Transverse colon (tissue), 4 donors: ENCODE measurements around the gene CHST4. TPM values are rescaled to one million over a fixed set of nuclear protein-coding genes. Genes with fewer than 3 reads are reported as not detected.
A peak's percentile ranks its signal among the peaks of the same experiment; 100 is the strongest.

ENCODE experiments used
- DNase-seq: peaks from one replicate; pipeline ENCODE4 v3.0.0-alpha.2; 2019
- H3K27ac ChIP-seq, 4 donors: fragments of 200-600 bp; sonication (generic); 2 replicates each; pipeline ENCODE4 v1.5.1; 2016 to 2018; ENCODE audit warnings: inconsistent platforms in 4 of 4
- H3K27me3 ChIP-seq: fragments of 200-600 bp; sonication (generic); 2 replicates; pipeline ENCODE4 v1.5.1; 2017; ENCODE audit warnings: inconsistent platforms
- H3K36me3 ChIP-seq, 4 donors: fragments of 200-600 bp; sonication (generic); 2 replicates each; pipeline ENCODE4 v1.5.1; 2017 to 2019; ENCODE audit warnings: inconsistent platforms in 4 of 4
- H3K4me1 ChIP-seq, 4 donors: fragments of 200-600 bp; sonication (generic); 2 replicates each; pipeline ENCODE4 v1.5.1; 2017 to 2020; ENCODE audit warnings: inconsistent platforms in 4 of 4
- H3K4me3 ChIP-seq, 4 donors: fragments of 200-600 bp; sonication (generic); 1 replicate in 1 of 4; 2 replicates in 3 of 4; pipeline versions ENCODE4 v1.5.1 to v1.6.1; 2017 to 2019; ENCODE audit warnings: inconsistent platforms in 4 of 4
- H3K9me3 ChIP-seq, 2 donors: fragments of 200-600 bp; sonication (generic); 2 replicates each; pipeline ENCODE4 v1.5.1; 2017 to 2019; ENCODE audit warnings: inconsistent platforms in 2 of 2
- EP300 ChIP-seq: sonication (generic); formaldehyde crosslinking; IDR thresholded peaks from one replicate; pipeline ENCODE4 v1.6.1; 2017; ENCODE audit warnings: antibody characterized with exemption, low read depth
- POLR2A ChIP-seq: fragments of 450-650 bp; IDR thresholded peaks from one replicate; pipeline ENCODE4 v1.6.1; 2016; ENCODE audit warnings: antibody characterized with exemption, mild to moderate bottlenecking, moderate library complexity
- POLR2AphosphoS5 ChIP-seq, 3 donors: sonication (generic); formaldehyde crosslinking; IDR thresholded peaks; one replicate each; pipeline ENCODE4 v1.6.1; 2016; ENCODE audit warnings: antibody characterized with exemption in 3 of 3
- WGBS, 2 donors: methylation state at CpG; one replicate each; pipeline ENCODE4 v1.1.5; 2018; ENCODE audit warnings: low coverage in 1 of 2; 5-methylcytosine and 5-hydroxymethylcytosine counted together
- in situ Hi-C, 4 donors: fragments of 200-750 bp; cut with MboI; loops; one replicate each; pipeline versions ENCODE4 v1.15.0 to v1.15.1; 2017; ENCODE audit warnings: low sequenced_read_pairs in 3 of 4, low pct_ligation_motif_present in 1 of 4, low pct_unique_long_range_greater_than_20kb in 1 of 4
- intact Hi-C: fragments of 100-400 bp; cut with DNase I; formaldehyde crosslinking; loops from one replicate; pipeline ENCODE4 v1.15.1; 2023; ENCODE audit warnings: low total_unique reads
- total RNA-seq, 4 donors: library from RNA; depleted of rRNA; stranded (reverse); fragments of >200 nt; gene quantifications; one replicate each; pipeline ENCODE4 v1.1.0, GENCODE V29; 2016
- TF ChIP-seq, protein P1 (sequence below), 5 experiments: fragments of 200-600 bp in 3 of 5; fragments of 450-650 bp in 2 of 5; sonication (generic) in 3 of 5; IDR thresholded peaks; 1 replicate in 2 of 5; 2 replicates in 3 of 5; pipeline ENCODE4 v1.5.1; 2016 to 2017; ENCODE audit warnings: antibody characterized with exemption in 5 of 5, inconsistent platforms in 3 of 5, mild to moderate bottlenecking in 2 of 5, moderate library complexity in 1 of 5

CHST4 gene
- total RNA-seq, 4 donors from 2014 or later = not detected

DNA sequence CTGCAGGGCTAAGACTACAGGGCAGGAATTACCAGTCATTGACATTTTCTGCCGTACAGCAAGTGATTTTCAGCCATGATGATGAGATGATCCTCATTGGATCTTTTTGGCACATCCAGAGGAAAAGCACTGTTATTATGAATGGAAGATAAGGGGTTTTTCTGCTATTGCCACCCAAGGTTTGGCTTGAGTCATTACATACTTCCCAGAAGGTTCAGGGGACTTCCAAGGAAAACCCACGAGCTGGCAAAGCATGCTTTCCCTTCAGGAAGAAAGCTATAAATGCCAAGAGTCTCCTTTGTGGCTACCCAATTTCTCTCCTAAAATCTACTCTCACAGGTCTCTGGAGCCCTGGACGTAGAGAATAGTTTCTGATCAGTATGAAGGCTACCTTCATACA is 6.1 kb downstream of the CHST4 start:
- DNase-seq = no peak
- in situ Hi-C loops = no loop called here
- H3K27me3 ChIP-seq = peaks cover 3% of the 10 kb centered on the region
- TF ChIP-seq POLR2AphosphoS5 (IDR thresholded peaks at IDR 0.05) (no peak), POLR2A (no peak), EP300 (no peak)
- TF ChIP-seq, protein P1, sequence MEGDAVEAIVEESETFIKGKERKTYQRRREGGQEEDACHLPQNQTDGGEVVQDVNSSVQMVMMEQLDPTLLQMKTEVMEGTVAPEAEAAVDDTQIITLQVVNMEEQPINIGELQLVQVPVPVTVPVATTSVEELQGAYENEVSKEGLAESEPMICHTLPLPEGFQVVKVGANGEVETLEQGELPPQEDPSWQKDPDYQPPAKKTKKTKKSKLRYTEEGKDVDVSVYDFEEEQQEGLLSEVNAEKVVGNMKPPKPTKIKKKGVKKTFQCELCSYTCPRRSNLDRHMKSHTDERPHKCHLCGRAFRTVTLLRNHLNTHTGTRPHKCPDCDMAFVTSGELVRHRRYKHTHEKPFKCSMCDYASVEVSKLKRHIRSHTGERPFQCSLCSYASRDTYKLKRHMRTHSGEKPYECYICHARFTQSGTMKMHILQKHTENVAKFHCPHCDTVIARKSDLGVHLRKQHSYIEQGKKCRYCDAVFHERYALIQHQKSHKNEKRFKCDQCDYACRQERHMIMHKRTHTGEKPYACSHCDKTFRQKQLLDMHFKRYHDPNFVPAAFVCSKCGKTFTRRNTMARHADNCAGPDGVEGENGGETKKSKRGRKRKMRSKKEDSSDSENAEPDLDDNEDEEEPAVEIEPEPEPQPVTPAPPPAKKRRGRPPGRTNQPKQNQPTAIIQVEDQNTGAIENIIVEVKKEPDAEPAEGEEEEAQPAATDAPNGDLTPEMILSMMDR (IDR thresholded peaks at IDR 0.05) = no peak
- no peak overlapping the region for H3K4me3 ChIP-seq
- no peak overlapping the region for H3K27ac ChIP-seq
- no peaks in the 10 kb centered on the region for H3K9me3 ChIP-seq
- no peaks in the 10 kb centered on the region for H3K4me1 ChIP-seq
- no peaks in the 10 kb centered on the region for H3K36me3 ChIP-seq
- intact Hi-C loops = no loop called here
- WGBS, 2 donors = 63 to 80% methylated on average over 1 to 3 of the region's 3 CpGs

- no peak for TF ChIP-seq EP300
- no peak for TF ChIP-seq POLR2A
- TF ChIP-seq, protein P1 (IDR thresholded peaks at IDR 0.05) = no peak
- TF ChIP-seq POLR2AphosphoS5 (IDR thresholded peaks at IDR 0.05) = no peak
Observed at GRCh38 chr16:71536752-71537499, 10.7 kb downstream of the CHST4 start.

DNA sequence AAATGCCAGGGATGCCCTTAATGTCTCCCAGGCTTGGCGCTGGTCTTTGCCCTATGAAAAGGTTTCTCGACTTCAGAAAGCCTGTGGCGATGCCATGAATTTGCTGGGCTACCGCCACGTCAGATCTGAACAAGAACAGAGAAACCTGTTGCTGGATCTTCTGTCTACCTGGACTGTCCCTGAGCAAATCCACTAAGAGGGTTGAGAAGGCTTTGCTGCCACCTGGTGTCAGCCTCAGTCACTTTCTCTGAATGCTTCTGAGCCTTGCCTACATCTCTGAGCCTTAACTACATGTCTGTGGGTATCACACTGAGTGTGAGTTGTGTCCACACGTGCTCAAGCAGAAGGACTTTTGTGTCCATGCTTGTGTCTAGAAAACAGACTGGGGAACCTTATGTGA is 11.4 kb downstream of the CHST4 start:
- no peak for TF ChIP-seq POLR2AphosphoS5 (IDR thresholded peaks at IDR 0.05)
- TF ChIP-seq, protein P1 (IDR thresholded peaks at IDR 0.05) = peak; percentile 30 to 53 (median 48)
- peak; percentile 55 for DNase-seq
- 49% methylated on average over 6 of the region's 6 CpGs; no CpG with 5 or more reads in 1 of the 2 donors for WGBS, 2 donors
- Histone ChIP-seq H3K4me3 (no peak overlapping the region), H3K4me1 (no peaks in the 10 kb centered on the region), H3K27me3 (no peaks in the 10 kb centered on the region), H3K36me3 (no peaks in the 10 kb centered on the region), H3K27ac (no peak overlapping the region), H3K9me3 (no peaks in the 10 kb centered on the region)
- intact Hi-C loops (no loop called here), in situ Hi-C loops (no loop called here)

More at GRCh38 chr16:71536752-71537499, 10.7 kb downstream of the CHST4 start:
- Histone ChIP-seq H3K27me3 (no peaks in the 10 kb centered on the region), H3K9me3 (no peaks in the 10 kb centered on the region), H3K4me1 (no peaks in the 10 kb centered on the region), H3K27ac (no peak overlapping the region), H3K4me3 (no peak overlapping the region), H3K36me3 (no peaks in the 10 kb centered on the region)
- in situ Hi-C loops (no loop called here), intact Hi-C loops (no loop called here)
- no peak for DNase-seq
- WGBS, 2 donors = 94 to 100% methylated on average over 3 to 28 of the region's 28 CpGs

DNA sequence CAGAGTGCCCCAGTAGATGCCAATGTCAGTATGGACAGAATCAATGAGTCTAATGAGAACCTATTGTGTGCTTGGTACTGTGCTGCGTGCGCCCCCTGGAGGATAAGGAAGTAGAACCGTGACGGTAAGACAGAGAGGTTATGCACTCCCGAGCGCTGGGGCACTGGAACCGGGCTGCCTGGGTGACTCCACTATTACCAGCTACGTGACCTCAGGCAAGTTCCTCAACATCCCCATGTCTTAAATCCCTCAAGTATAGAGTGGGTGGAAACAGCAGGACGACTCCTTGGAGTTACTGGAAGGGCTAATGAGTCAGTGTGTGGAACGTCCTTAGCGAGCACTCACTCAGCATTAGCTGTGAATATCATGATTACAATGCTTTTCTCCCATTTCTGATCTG is 16.2 kb downstream of the CHST4 start:
- Histone ChIP-seq H3K27ac (no peak overlapping the region), H3K4me1 (peaks cover 0 to 7% (median 0%) of the 10 kb centered on the region in 4 donors), H3K36me3 (no peaks in the 10 kb centered on the region), H3K4me3 (no peak overlapping the region), H3K9me3 (no peaks in the 10 kb centered on the region), H3K27me3 (no peaks in the 10 kb centered on the region)
- in situ Hi-C loops = no loop called here
- intact Hi-C loops = no loop called here
- TF ChIP-seq POLR2AphosphoS5 (IDR thresholded peaks at IDR 0.05) (no peak), EP300 (no peak), POLR2A (no peak)
- TF ChIP-seq, protein P1 (IDR thresholded peaks at IDR 0.05) = peak; percentile 18 to 37 (median 28)
- peak; percentile 60 for DNase-seq
- 32 to 33% methylated on average over 8 to 11 of the region's 11 CpGs for WGBS, 2 donors
